GM19324 (cell line): ENCODE measurements around the gene CCNYL1.
A peak's percentile ranks its signal among the peaks of the same experiment; 100 is the strongest.
"Not testable (repeated sequence)": the region's sequence is repeated elsewhere in the genome, so short reads cannot be mapped to it uniquely, and the experiment has no call there.

ENCODE experiments used
- ATAC-seq: cut with Tn5 transposase; IDR thresholded peaks from one replicate; pipeline ENCODE4 v1.9.1; 2021; ENCODE audit warnings: mild to moderate bottlenecking, moderate library complexity; ENCODE audit not compliant: unreplicated experiment, low FRiP score

Gene CCNYL1

GRCh38 chr2:207733597-207734240 lies 22.3 kb downstream of the CCNYL1 start:
- ATAC-seq, result no peak

- ATAC-seq, result no peak
These were observed 22.8 kb downstream of the CCNYL1 start for GRCh38 chr2:207734264-207734635.

- no peak for ATAC-seq
These were observed 23.4 kb downstream of the CCNYL1 start for GRCh38 chr2:207734636-207735512.

- ATAC-seq, result not testable (repeated sequence)
These were observed 24.0 kb downstream of the CCNYL1 start for GRCh38 chr2:207735513-207735859.

GRCh38 chr2:207743514-207743913 lies 32.1 kb downstream of the CCNYL1 start:
- ATAC-seq, result no peak

- no peak for ATAC-seq
These were observed 32.6 kb downstream of the CCNYL1 start for GRCh38 chr2:207744050-207744449.

- ATAC-seq, result no peak
These were observed 33.0 kb downstream of the CCNYL1 start for GRCh38 chr2:207744451-207744850.

- ATAC-seq, result peak; percentile 76
These were observed 34.7 kb downstream of the CCNYL1 start for GRCh38 chr2:207746131-207746530.

GRCh38 chr2:207747653-207748560 lies 36.5 kb downstream of the CCNYL1 start:
- ATAC-seq, result no peak

- no peak for ATAC-seq
These were observed 37.6 kb downstream of the CCNYL1 start for GRCh38 chr2:207748993-207749392.

- no peak for ATAC-seq
These were observed 38.4 kb downstream of the CCNYL1 start for GRCh38 chr2:207749873-207750272.

GRCh38 chr2:207750345-207750744 lies 38.9 kb downstream of the CCNYL1 start:
- no peak for ATAC-seq

- ATAC-seq, result no peak
These were observed 39.4 kb downstream of the CCNYL1 start for GRCh38 chr2:207750876-207751275.

- ATAC-seq, result not testable (repeated sequence)
These were observed 42.2 kb downstream of the CCNYL1 start for GRCh38 chr2:207753688-207754087.

GRCh38 chr2:207754498-207755383 lies 43.3 kb downstream of the CCNYL1 start:
- no peak for ATAC-seq

- ATAC-seq, result no peak
These were observed 46.6 kb downstream of the CCNYL1 start for GRCh38 chr2:207758025-207758424.

- ATAC-seq, result no peak
These were observed 48.5 kb downstream of the CCNYL1 start for GRCh38 chr2:207759890-207760289.

- no peak for ATAC-seq
These were observed 49.0 kb downstream of the CCNYL1 start for GRCh38 chr2:207760453-207760852.

- ATAC-seq, result not testable (repeated sequence)
These were observed 50.0 kb downstream of the CCNYL1 start for GRCh38 chr2:207761426-207761825.

GRCh38 chr2:207762146-207762545 lies 50.7 kb downstream of the CCNYL1 start:
- ATAC-seq, result no peak
